GM10266 (cell line): ENCODE measurements around the gene PRR33.

Experiments used
- DNase-seq: peaks from one replicate; pipeline ENCODE4 v3.0.0; 2012; ENCODE audit errors: extremely low spot score
- TF ChIP-seq, protein P1 (sequence below): IDR thresholded peaks from 2 replicates; pipeline ENCODE4 v1.5.1; 2012; ENCODE audit warnings: mild to moderate bottlenecking, low read depth; ENCODE audit not compliant: control insufficient read depth, insufficient read depth; ENCODE audit errors: missing control alignments

Gene PRR33

DNA sequence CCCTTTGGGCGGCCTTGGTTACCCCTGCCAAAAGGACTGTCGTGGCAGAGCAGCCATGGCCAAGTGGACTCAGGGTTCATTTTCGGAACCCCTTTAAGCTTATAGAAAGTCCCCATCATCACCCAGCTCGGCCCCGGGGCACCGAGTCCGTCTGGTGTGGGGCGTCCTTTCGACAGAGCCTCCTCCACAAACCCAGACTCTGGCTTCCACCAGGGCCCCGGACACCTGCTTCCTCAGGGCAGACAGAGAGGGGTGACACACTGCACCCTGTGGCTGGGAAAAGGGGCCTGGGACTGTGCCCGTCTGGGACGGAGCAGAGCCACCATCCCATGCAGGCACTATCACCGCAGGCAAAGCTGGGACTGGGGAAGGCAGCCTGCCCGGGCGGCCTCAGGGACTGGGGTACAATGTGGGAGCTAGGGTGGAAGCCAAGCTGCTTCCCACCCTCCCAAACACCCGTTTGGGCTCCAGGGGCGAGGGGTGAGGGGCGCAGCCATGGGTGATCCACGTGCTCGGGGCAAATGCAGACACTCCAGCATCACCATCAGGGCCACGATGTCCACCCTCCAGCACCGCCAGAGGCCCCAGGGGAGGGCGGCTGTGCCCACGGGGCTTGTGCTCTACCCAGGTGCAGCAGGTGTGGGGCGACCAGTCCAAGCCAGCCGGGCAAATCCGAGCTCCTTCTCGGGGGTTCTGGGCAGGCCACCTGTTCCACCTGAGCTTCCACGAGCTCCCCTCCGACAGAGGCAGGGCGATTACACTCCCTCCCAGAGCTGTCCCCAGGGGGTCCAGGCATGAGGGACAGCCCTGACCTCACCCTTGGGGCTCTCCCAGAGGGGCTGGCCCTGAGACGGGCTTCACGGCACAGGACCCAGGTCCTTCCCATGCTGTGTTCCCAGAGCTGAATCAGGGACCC is 43.7 kb upstream of the PRR33 start:
- peak; percentile 22 for DNase-seq
- TF ChIP-seq, protein P1, sequence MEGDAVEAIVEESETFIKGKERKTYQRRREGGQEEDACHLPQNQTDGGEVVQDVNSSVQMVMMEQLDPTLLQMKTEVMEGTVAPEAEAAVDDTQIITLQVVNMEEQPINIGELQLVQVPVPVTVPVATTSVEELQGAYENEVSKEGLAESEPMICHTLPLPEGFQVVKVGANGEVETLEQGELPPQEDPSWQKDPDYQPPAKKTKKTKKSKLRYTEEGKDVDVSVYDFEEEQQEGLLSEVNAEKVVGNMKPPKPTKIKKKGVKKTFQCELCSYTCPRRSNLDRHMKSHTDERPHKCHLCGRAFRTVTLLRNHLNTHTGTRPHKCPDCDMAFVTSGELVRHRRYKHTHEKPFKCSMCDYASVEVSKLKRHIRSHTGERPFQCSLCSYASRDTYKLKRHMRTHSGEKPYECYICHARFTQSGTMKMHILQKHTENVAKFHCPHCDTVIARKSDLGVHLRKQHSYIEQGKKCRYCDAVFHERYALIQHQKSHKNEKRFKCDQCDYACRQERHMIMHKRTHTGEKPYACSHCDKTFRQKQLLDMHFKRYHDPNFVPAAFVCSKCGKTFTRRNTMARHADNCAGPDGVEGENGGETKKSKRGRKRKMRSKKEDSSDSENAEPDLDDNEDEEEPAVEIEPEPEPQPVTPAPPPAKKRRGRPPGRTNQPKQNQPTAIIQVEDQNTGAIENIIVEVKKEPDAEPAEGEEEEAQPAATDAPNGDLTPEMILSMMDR, result no peak

DNA sequence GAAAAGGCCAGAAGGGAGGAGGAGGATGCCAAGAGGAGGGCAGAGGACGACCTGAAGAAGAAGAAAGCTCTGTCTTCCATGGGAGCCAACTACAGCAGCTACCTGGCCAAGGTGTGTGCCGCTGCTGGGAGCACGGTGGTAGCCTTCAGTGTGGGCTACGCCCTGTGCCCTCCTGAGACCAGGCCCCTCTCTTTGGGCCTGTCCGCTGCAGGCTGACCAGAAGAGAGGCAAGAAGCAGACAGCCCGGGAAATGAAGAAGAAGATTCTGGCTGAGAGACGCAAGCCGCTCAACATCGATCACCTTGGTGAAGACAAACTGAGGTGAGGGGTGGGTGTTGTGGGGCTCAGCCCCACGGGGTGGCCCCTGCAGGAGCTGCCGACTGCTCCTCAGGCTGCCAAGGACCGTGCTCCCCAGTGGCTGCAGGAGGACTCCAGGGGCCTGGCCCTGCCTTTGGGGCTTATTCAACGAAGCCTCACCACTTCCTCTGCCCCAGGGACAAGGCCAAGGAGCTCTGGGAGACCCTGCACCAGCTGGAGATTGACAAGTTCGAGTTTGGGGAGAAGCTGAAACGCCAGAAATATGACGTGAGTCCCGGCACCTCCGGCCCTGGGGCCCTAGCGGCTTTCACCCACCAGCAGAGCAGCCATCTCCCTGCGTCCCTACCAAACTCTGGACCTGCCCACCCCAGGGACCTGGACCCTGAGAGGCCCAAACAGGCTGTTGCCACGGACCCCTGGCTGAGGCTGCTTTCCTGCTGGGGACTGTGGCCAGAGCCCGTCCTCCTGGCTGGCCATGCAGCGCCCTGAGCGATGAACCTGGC is 42.9 kb upstream of the PRR33 start:
- DNase-seq, result peak; percentile 32
- TF ChIP-seq, protein P1, result no peak

- DNase-seq, result peak; percentile 23
- TF ChIP-seq, protein P1, result no peak
Measured at GRCh38 chr11:1933416-1934334, 42.0 kb upstream of the PRR33 start.

GRCh38 chr11:1932681-1933080 is 41.0 kb upstream of the PRR33 start:
- TF ChIP-seq, protein P1, result no peak
- DNase-seq, result no peak

DNA sequence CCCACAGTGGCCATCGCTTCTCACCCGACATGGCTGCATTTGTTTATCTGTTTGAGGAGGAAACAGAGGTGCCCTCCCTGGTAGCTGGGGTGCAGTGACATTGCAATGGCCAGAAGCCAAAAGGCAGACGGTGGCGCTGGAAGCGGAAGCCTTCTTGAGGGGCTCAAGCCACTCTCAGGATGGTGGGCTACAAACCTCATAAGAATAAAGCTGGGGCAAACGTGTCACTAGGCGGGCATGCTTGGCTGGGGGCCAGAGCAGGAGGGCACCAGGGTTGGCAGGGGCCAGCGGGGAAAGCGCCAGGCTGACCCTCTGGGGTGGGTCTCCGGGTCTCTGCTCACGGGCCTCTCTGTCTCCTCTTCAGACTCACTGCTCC is 40.4 kb upstream of the PRR33 start:
- peak; percentile 16 for DNase-seq
- TF ChIP-seq, protein P1, result no peak

DNA sequence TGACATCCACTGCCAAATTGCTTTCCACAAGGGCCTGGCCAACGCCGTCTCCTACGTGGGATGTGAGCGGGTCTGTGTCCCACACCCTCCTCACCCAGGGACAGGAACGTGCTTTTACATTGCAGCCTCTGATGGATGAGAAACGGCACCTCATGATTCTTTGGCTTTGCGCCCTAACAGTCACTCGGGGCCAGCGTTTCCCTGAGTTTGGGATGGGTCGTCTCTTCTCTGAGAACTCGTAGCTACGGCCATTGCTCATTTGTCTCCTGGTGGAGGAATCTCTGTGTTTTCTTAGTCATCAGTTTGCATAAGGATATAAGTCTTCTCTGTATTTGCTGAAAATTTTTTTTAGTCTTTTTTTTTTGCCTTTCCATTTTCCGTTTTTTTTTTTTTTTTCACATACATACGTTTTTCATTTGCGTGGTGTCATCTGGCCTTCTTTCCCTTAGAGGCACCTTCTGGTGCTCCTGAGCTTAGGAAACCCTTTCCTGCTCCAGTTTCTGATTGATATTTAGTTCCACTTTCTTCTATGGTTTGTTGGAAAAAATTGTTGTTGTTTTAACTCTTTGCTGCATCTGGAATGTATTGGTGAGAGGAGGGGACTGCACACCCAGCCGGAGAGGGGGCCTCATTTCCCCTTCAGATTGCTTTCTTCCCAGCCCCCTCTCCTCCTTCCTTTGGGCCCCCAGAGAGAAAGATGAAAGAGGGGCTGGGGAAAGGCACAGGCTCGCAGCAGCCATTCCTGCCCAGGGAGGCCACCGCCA is 39.8 kb upstream of the PRR33 start:
- no peak for DNase-seq
- TF ChIP-seq, protein P1, result no peak
